ENCODE measurements around the gene PIP5K1B. TPM values are rescaled to one million over a fixed set of nuclear protein-coding genes. Genes with fewer than 3 reads are reported as not detected.
A peak's percentile ranks its signal among the peaks of the same experiment; 100 is the strongest.

Gene PIP5K1B
- total and polyA plus RNA-seq, 2 of the 13 experiments (the other 11 are each of a cell fraction or from before 2014, with no cell fraction given), result 15.8 to 17.5 TPM

GRCh38 chr9:68749135-68749534 is 44.1 kb downstream of the PIP5K1B start:
- no TSS peak for BruUV-seq (replicated peaks)
- no peak overlapping the region for H3K9ac ChIP-seq (ENCODE audit: insufficient read depth, low read depth, low read length)
- peaks cover 0 to 7% of the 10 kb centered on the region in 2 experiments; a peak in 3 of 5 replicates for H3K36me3 ChIP-seq (replicated peaks in 1 of 2; ENCODE audit: control insufficient read depth in 1 of 2, insufficient read depth in 2 of 2, low read length in 2 of 2)
- H4K20me1 ChIP-seq (ENCODE audit: insufficient read depth, low read length), result no peaks in the 10 kb centered on the region
- ChIA-PET CTCF (ENCODE audit: low intra/inter-chr PET ratio, low total read pairs) (no interaction called here), POLR2A (no interaction called here)
- no peaks in the 10 kb centered on the region for H3K9me3 ChIP-seq (ENCODE audit: low read length)
- DNase-seq (ENCODE audit: low spot score), result no peak
- H3K27ac ChIP-seq (ENCODE audit: extremely low read length, insufficient read depth, low read length), result peak overlapping the region; percentile 36
- TF ChIP-seq SNAPC5 (CRISPR knock-in tag; IDR thresholded peaks at IDR 0.05; ENCODE audit: borderline replicate concordance) (no peak), ZBTB33 (CRISPR knock-in tag; IDR thresholded peaks at IDR 0.05) (no peak)
- WGBS (ENCODE audit: low lambda C conversion rate), result 88% methylated on average over 3 of the region's 3 CpGs
- no peaks in the 10 kb centered on the region for H3K27me3 ChIP-seq (ENCODE audit: control insufficient read depth in 1 of 2, insufficient read depth in 2 of 2, low read length in 2 of 2)
- in situ Hi-C loops (cut with HindIII; ENCODE audit: extremely low pct_ligation_motif_present, low pct_unique_long_range_greater_than_20kb) (no loop called here), intact Hi-C loops (cut with micrococcal nuclease; ENCODE audit: unreplicated experiment) (no loop called here)
- H3K4me3 ChIP-seq (replicated peaks in 1 of 3; ENCODE audit: insufficient read depth in 1 of 3, low read depth in 2 of 3, low read length in 3 of 3), result no peak overlapping the region
- FAIRE-seq, result no peak
- H3K4me2 ChIP-seq (ENCODE audit: low read depth, low read length), result no peak overlapping the region
- H3K79me2 ChIP-seq (ENCODE audit: insufficient read depth, low read length), result peaks cover 16% of the 10 kb centered on the region
- no peak overlapping the region for H2AFZ ChIP-seq (ENCODE audit: low read length)
- peaks cover 42% of the 10 kb centered on the region for H3K4me1 ChIP-seq (ENCODE audit: insufficient read depth, low read length)
- no peak; the same call in 2 of the 3 replicates for ATAC-seq

GRCh38 chr9:68749579-68750159 is 44.6 kb downstream of the PIP5K1B start:
- Histone ChIP-seq H3K9ac (ENCODE audit: insufficient read depth, low read depth, low read length) (no peak overlapping the region), H3K4me1 (ENCODE audit: insufficient read depth, low read length) (peaks cover 39% of the 10 kb centered on the region), H3K4me2 (ENCODE audit: low read depth, low read length) (no peak overlapping the region), H3K79me2 (ENCODE audit: insufficient read depth, low read length) (peaks cover 18% of the 10 kb centered on the region), H4K20me1 (ENCODE audit: insufficient read depth, low read length) (no peaks in the 10 kb centered on the region), H3K9me3 (ENCODE audit: low read length) (no peaks in the 10 kb centered on the region), H2AFZ (ENCODE audit: low read length) (no peak overlapping the region), H3K4me3 (replicated peaks in 1 of 3; ENCODE audit: insufficient read depth in 1 of 3, low read depth in 2 of 3, low read length in 3 of 3) (no peak overlapping the region), H3K36me3 (replicated peaks in 1 of 2; ENCODE audit: control insufficient read depth in 1 of 2, insufficient read depth in 2 of 2, low read length in 2 of 2) (peaks cover 0 to 7% of the 10 kb centered on the region in 2 experiments; a peak in 3 of 5 replicates), H3K27ac (ENCODE audit: extremely low read length, insufficient read depth, low read length) (peak overlapping the region; percentile 36), H3K27me3 (ENCODE audit: control insufficient read depth in 1 of 2, insufficient read depth in 2 of 2, low read length in 2 of 2) (no peaks in the 10 kb centered on the region)
- WGBS (ENCODE audit: low lambda C conversion rate), result 66% methylated on average over 3 of the region's 3 CpGs
- TF ChIP-seq ZNF652 (CRISPR knock-in tag; IDR thresholded peaks at IDR 0.05; ENCODE audit: borderline replicate concordance, low read depth), result peak; percentile 70
- no peak for TF ChIP-seq ZNF296 (CRISPR knock-in tag; conservative IDR thresholded peaks at IDR 0.05)
- 0 out of 2 replicates have a peak, but pooled peaks have one; percentile 1 for TF ChIP-seq CEBPB (IDR thresholded peaks at IDR 0.05; ENCODE audit: borderline replicate concordance, low read depth, low read length)
- peak; percentile 83; the same call in 1 of the 2 replicates for TF ChIP-seq ZNF768 (CRISPR knock-in tag; IDR thresholded peaks at IDR 0.05)
- peak; percentile 29; the same call in 1 of the 2 replicates for TF ChIP-seq ZMYM3 (CRISPR knock-in tag; IDR thresholded peaks at IDR 0.05)
- no peak for TF ChIP-seq RBAK (CRISPR knock-in tag; IDR thresholded peaks at IDR 0.05)
- TF ChIP-seq CTCF (CRISPR knock-in tag; IDR thresholded peaks at IDR 0.05), result peak; percentile 27; the same call in 1 of the 2 replicates
- POLR2A ChIA-PET, result interaction anchor here (0.8 kb wide), 1 partner anchor 44 kb away, joined by 3 read pairs; the partner anchor contains the start of gene PIP5K1B
- intact Hi-C loops (cut with micrococcal nuclease; ENCODE audit: unreplicated experiment) (no loop called here), in situ Hi-C loops (cut with HindIII; ENCODE audit: extremely low pct_ligation_motif_present, low pct_unique_long_range_greater_than_20kb) (no loop called here)
- BruUV-seq (replicated peaks), result no TSS peak
- ATAC-seq, result peak; percentile 55
- peak; percentile 40 for DNase-seq (ENCODE audit: low spot score)
- CTCF ChIA-PET (ENCODE audit: low intra/inter-chr PET ratio, low total read pairs), result no interaction called here
- FAIRE-seq, result peak; percentile 54
